ENCODE measurements around the gene ANKS3.
"Not testable (repeated sequence)": the region's sequence is repeated elsewhere in the genome, so short reads cannot be mapped to it uniquely, and the experiment has no call there.

ANKS3 gene

GRCh38 chr16:4754865-4755264 lies 20.8 kb upstream of the ANKS3 start:
- DNase-seq: no peak

- DNase-seq: no peak
These were observed 19.2 kb upstream of the ANKS3 start for GRCh38 chr16:4753227-4753626.

DNA sequence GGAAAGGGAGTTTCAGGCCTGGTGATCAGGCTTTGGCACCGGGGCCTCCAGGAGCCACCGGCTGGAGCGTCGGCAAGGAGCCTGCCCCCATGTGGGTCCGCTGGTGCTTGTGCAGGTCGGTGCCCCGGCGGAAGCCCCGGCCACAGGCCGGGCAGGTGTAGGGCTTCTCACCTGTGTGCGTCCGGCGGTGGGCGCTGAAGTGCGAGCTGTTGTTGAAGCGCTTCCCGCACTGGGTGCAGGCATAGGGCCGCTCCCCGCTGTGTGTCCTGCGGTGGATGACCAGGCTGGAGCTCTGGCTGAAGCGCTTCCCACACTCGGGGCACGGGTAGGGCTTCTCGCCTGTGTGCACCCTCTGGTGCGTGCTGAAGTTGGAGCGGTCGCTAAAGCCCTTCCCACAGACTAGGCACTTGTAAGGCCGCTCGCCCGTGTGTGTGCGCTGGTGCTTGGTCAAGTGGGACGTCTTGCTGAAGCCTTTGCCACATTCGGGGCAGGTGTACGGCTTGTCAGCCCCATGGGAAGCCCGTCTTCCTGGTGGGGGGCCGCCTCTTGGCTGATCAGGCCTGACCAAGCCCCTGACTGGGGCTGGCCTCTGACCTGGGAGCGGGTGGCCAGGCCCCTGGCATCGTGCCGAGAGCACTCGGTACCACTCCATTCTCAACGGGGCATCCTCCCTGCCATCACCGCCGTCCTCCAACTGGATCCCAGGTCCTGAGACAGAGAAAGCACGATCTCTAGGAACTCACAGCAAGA lies 18.5 kb upstream of the ANKS3 start:
- no peak for DNase-seq

- DNase-seq: no peak
These were observed 16.8 kb upstream of the ANKS3 start for GRCh38 chr16:4750896-4751295.

- no peak for DNase-seq
These were observed 15.7 kb upstream of the ANKS3 start for GRCh38 chr16:4749700-4750257.

GRCh38 chr16:4748682-4749411 lies 14.8 kb upstream of the ANKS3 start:
- no peak for DNase-seq

DNA sequence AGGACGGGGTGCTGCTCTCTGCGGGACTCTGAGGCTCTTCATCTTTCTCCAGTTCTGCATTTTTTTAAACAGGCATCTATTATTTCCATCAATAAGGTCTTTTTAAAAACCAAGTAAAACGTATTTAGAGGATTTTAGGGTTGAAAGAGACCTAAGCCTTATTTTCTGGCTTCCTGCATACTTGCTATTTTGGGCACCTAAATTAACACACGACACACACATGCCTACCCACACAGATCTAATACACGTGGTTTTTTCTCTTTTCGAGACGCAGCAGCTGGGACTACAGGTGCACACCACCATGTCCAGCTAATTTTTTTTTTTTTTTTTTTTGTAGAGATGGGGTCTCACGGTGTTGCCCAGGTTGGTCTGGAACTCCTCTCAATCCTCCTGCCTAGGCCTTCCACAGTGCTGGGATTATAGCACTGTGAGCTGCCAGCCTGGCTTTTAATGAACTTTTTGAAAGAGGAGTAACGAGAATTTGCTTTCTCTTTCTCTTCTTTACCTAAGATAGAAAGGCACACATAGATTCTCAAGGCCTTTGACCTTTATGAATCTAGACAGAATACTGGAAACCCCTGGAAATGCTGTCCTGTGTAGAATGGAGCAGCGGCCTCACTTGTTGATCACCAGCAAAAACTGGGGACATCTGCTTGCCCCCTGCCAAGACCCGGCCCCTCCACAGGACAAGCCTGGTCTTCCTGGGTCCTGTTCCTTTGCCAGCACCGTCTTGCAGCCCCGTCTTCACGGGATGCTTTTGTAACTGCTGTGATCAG lies 14.0 kb upstream of the ANKS3 start:
- no peak for DNase-seq

GRCh38 chr16:4746991-4747574 lies 13.0 kb upstream of the ANKS3 start:
- DNase-seq: no peak

DNA sequence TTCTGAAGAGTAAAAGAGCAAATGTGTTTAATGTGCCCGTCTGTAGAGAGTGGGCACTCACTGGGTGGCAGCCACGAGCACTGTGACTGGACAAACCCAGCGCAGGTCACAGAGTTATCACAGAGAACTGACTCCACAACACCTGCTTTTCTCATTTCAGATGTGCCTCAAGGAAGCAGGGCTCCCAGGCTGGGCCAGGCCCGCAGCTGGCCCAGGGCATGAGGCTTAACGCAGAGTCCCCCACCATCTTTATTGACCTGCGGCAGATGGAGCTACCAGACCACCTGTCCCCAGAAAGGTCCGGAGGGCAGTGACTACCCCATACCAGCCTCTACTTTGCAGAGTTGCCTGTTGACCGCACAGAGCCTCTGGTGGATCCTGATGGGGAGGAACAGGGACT lies 12.1 kb upstream of the ANKS3 start:
- DNase-seq: no peak

GRCh38 chr16:4745274-4745569 lies 11.2 kb upstream of the ANKS3 start:
- no peak for DNase-seq

DNA sequence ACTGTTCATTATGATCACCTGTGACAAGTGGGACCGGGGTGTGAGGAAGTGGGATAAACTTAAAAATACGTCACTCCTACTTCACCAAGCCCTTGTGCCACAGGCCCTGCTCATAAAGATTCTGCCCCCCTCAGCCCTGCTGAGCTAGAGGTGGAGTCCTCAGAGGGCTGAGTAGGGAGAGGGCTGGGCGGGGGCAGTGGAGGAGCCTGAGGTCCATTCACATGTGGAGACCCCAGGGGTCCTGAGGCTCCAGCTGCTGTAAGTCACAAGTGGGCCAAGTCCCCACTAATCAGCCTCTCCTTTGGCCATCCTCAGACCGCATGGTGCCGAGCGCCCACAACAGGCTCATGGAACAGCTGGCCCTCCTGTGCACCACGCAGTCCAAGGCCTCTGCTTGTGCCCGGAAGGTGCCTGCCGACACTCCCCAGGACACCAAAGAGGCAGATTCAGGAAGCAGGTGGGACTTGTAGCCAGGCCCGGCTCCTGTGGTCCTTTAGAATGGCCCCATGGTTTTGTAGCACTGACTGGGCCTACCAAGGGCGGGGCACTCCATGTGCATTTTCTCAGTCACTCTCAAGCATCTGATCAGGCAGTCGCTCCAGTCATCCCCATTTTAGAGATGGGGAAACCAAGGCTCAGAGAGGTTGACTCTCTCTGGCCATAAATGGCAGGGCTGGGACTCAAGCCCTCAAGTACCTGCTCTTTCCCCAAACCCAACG lies 10.6 kb upstream of the ANKS3 start:
- DNase-seq: no peak

- DNase-seq: no peak
These were observed 9.3 kb upstream of the ANKS3 start for GRCh38 chr16:4743226-4743878.

DNA sequence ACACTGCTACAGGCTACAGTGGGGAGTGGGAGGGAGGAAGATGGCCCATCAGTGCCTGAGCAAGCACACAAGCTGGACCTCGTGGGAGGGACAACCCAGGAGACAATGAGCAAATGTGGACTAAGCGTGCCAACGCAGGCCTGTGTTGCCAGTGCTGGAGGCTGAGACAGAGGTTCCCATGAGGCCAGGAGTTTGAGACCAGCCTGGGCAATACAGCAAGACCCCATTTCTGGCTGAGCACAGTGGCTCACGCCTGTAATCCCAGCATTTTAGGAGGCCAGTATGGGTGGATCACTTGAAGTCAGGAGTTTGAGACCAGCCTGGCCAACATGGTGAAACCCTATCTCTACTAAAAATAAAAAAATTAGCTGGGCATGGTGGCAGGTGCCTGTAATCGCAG lies 4.3 kb upstream of the ANKS3 start:
- not testable (repeated sequence) for DNase-seq

GRCh38 chr16:4737545-4737944 lies 3.5 kb upstream of the ANKS3 start:
- DNase-seq: no peak

- DNase-seq: no peak
These were observed 2.5 kb upstream of the ANKS3 start for GRCh38 chr16:4736546-4736945.

DNA sequence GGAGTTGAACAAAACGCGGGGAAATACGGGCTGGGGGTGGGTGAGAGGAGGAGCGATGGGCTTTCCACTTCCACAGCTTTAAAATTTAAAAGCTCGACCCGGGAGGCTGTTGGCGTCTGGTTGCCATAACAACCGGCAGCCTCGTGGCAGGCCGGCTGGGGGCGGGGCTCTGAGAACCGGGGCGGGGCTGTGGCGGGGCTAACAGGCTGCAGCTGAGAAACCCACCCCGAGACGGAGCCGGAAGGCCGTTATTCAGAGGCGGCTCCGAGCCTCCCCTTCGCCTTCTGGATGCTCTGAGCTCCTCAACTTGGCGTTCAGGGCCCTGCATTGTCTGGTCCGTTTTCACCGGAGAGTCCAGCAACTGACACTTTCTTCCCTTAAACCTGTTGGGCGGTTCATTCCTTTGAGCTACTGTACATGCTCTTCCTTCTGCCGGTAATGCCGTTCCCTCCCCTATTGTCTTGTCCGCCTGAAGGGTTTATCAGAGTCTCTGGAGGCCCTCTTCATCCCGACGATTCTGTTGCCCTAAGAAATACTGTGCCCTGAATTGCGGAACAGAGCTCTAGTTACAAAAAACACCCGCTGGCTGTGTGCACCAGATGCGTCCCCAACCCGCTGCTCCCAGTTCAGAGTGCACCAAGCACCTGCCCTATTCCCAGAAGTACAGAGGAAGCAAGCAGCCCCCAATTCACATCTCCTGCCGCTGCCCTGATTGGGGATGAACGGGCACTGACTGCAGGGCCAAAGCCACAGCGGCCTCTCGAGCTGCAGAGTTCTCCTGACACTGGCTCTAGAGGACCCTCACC lies 862 bp upstream of the ANKS3 start:
- DNase-seq: peak; percentile 69

- DNase-seq: no peak
These were observed 366 bp downstream of the ANKS3 start for GRCh38 chr16:4733747-4734062.

GRCh38 chr16:4733211-4733742 lies 794 bp downstream of the ANKS3 start:
- no peak for DNase-seq

DNA sequence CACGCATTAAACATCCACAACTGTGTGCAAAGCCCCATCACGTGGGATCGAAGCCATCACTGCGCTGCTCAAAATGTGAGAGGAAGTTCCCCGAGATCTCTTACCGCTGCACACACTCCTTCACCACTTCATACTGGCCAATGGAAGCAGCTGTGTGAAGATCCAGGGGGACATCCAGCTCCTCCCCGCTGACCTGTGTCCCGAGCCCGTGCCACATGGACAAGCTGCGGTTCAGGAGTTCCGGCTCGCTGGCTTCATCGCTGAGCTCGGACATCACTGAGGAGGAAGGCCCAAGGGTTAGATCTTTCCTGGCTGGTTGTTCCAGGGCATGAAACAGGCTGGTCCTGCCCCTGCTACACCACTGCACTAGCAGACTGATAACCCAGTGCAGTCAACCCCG lies 4.2 kb downstream of the ANKS3 start:
- DNase-seq: no peak

- no peak for DNase-seq
These were observed 5.4 kb downstream of the ANKS3 start for GRCh38 chr16:4728676-4729075.

- no peak for DNase-seq
These were observed 7.5 kb downstream of the ANKS3 start for GRCh38 chr16:4726616-4727015.
